Mesothelial cell of epicardium (in vitro differentiated cells): ENCODE measurements around the gene SLC15A1. TPM values are rescaled to one million over a fixed set of nuclear protein-coding genes. Genes with fewer than 3 reads are reported as not detected.

Source experiments
- DNase-seq, 2 experiments: peaks; one replicate each; pipeline ENCODE4 v3.0.0; 2021; ENCODE audit warnings: low spot score in 2 of 2; ENCODE audit not compliant: unreplicated experiment in 2 of 2
- H3K27ac Mint-ChIP-seq: 2 replicates; pipeline ENCODE4 v1.8.0; 2021; ENCODE audit warnings: mixed read lengths
- H3K27me3 Mint-ChIP-seq: 2 replicates; pipeline ENCODE4 v1.8.0; 2021; ENCODE audit warnings: low read depth, mixed read lengths
- H3K36me3 Mint-ChIP-seq: 2 replicates; pipeline ENCODE4 v1.8.0; 2021; ENCODE audit warnings: mixed read lengths
- H3K4me1 Mint-ChIP-seq: 2 replicates; pipeline ENCODE4 v1.8.0; 2021; ENCODE audit warnings: mixed read lengths
- H3K4me3 Mint-ChIP-seq: 2 replicates; pipeline ENCODE4 v1.8.0; 2021; ENCODE audit warnings: mild to moderate bottlenecking, moderate library complexity, mixed read lengths
- H3K9me3 Mint-ChIP-seq: 2 replicates; pipeline ENCODE4 v1.8.0; 2021; ENCODE audit warnings: mixed read lengths
- total RNA-seq: library from RNA; stranded (reverse); gene quantifications from 3 replicates; pipeline ENCODE4 v1.2.1, GENCODE V29; 2021
- TF ChIP-seq, protein P1 (sequence below): fragments of 200-600 bp; sonication (generic); IDR thresholded peaks from one replicate; pipeline ENCODE4 v1.5.0; 2021; ENCODE audit warnings: antibody characterized with exemption; ENCODE audit not compliant: unreplicated experiment

Gene SLC15A1
- total RNA-seq, 1 donor from 2014 or later = 1.0 TPM

DNA sequence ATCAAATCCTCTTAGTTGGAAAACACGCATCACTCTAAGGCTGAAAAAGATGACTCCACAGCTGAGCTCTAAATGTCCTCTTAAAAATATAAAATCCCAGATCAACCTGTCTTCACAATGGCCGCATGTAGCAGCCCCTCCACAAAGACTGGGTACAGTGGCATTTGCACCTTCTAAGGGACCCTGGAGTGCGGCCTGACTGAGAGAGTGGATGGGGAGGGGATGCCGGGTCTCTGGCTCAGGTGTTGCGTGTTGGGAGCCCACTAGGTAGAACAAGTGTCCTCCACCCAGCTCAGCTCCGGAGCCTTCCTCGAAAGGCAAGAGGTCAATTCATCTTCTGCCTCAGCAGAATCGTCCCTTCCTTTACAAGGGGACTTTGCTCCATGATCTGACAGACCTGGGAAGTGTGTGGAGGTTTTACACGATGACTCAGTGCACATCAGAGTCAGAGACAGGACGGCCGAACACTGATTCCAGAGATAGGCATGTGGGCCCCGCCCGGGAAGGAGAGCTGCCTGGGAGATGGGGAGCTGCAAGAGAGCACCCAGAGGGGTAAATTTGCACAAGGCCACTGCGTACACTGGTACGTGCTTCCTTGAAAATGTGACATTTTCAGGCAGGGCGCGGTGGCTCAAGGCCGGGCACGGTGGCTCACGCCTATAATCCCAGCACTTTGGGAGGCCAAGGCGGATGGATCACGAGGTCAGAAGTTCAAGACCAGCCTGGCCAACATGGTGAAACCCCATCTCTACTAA is 23.5 kb upstream of the SLC15A1 start:
- Mint-ChIP-seq H3K4me1 (no peaks in the 10 kb centered on the region), H3K36me3 (no peaks in the 10 kb centered on the region), H3K4me3 (no peak overlapping the region), H3K27me3 (no peaks in the 10 kb centered on the region), H3K27ac (no peak overlapping the region), H3K9me3 (peaks cover 4% of the 10 kb centered on the region)
- TF ChIP-seq, protein P1, sequence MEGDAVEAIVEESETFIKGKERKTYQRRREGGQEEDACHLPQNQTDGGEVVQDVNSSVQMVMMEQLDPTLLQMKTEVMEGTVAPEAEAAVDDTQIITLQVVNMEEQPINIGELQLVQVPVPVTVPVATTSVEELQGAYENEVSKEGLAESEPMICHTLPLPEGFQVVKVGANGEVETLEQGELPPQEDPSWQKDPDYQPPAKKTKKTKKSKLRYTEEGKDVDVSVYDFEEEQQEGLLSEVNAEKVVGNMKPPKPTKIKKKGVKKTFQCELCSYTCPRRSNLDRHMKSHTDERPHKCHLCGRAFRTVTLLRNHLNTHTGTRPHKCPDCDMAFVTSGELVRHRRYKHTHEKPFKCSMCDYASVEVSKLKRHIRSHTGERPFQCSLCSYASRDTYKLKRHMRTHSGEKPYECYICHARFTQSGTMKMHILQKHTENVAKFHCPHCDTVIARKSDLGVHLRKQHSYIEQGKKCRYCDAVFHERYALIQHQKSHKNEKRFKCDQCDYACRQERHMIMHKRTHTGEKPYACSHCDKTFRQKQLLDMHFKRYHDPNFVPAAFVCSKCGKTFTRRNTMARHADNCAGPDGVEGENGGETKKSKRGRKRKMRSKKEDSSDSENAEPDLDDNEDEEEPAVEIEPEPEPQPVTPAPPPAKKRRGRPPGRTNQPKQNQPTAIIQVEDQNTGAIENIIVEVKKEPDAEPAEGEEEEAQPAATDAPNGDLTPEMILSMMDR = no peak
- DNase-seq = no peak

GRCh38 chr13:98775386-98775785 is 22.9 kb upstream of the SLC15A1 start:
- no peaks in the 10 kb centered on the region for H3K36me3 Mint-ChIP-seq

GRCh38 chr13:98774776-98775175 is 22.3 kb upstream of the SLC15A1 start:
- TF ChIP-seq, protein P1 = no peak
- H3K27me3 Mint-ChIP-seq = no peaks in the 10 kb centered on the region

More at GRCh38 chr13:98775386-98775785, 22.9 kb upstream of the SLC15A1 start:
- no peaks in the 10 kb centered on the region for H3K27me3 Mint-ChIP-seq
- no peak overlapping the region for H3K27ac Mint-ChIP-seq
- no peaks in the 10 kb centered on the region for H3K4me1 Mint-ChIP-seq
- DNase-seq = no peak
- no peaks in the 10 kb centered on the region for H3K9me3 Mint-ChIP-seq
- H3K4me3 Mint-ChIP-seq = no peak overlapping the region
- TF ChIP-seq, protein P1 = no peak

DNA sequence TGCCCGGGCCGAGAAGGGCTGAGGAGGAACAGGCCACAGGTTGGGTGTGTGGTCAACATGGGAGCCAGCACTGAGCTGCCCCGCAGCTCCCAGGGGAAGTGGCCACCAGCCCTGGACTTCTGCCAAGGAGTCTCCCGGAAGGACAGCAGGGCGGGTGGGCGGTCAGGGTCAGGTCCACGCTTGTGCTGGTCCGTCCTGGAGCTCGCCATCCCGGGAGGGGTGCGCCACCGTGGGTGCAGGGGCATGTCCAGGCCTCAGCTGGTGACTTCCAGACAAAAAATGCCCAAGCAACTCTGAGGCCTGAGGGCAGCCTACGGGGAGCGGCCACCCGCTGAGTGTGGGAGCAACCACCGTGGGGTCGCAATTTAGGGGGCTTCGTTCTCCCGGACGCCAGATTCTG is 21.4 kb upstream of the SLC15A1 start:
- Mint-ChIP-seq H3K27me3 (peaks cover 3% of the 10 kb centered on the region), H3K4me3 (no peak overlapping the region), H3K27ac (no peak overlapping the region), H3K36me3 (no peaks in the 10 kb centered on the region), H3K9me3 (no peaks in the 10 kb centered on the region), H3K4me1 (no peaks in the 10 kb centered on the region)
- TF ChIP-seq, protein P1 = no peak
- DNase-seq = no peak

More at GRCh38 chr13:98774776-98775175, 22.3 kb upstream of the SLC15A1 start:
- Mint-ChIP-seq H3K4me1 (no peaks in the 10 kb centered on the region), H3K9me3 (no peaks in the 10 kb centered on the region), H3K36me3 (no peaks in the 10 kb centered on the region), H3K4me3 (no peak overlapping the region), H3K27ac (no peak overlapping the region)
- no peak for DNase-seq

DNA sequence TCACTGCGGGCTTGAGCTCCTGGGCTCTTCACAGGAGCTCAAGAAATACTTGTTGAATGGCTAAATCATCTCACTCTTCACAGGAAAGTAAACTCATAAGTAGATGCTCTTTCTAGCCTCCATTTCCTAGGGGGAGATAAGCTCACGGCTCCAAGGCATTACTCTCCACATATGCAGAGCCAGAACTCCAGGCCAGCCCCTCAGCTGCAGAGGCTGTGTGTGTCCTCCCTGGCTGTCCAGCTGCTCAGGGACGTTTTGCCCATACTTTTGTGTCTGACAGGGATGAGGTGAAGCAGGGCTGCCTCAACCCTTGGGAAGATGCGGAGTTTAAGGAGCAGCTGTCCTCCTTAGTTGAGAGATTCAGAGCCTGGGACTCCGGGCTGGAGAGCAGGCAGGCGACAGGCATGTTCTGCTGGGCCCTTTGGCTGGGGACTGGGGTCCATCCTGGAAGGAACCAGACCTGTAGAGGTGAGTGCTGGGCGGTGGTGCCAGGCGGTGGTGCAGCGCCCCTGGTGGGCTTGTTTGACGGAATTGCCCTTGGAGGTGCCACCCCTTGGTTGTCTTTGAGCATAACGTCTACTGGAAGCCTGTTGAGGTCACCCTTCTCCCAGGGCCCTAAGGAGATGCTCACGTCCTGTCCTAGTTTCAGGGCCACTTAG is 20.5 kb upstream of the SLC15A1 start:
- H3K4me3 Mint-ChIP-seq = no peak overlapping the region
- peaks cover 3% of the 10 kb centered on the region for H3K27me3 Mint-ChIP-seq
- TF ChIP-seq, protein P1 = no peak
- no peak overlapping the region for H3K27ac Mint-ChIP-seq
- no peaks in the 10 kb centered on the region for H3K4me1 Mint-ChIP-seq
- H3K9me3 Mint-ChIP-seq = no peaks in the 10 kb centered on the region
- no peaks in the 10 kb centered on the region for H3K36me3 Mint-ChIP-seq
- no peak for DNase-seq
